GM23338 (cell line): Measurements from ENCODE around the gene RNF152.

Source experiments
- CREB1 ChIP-seq: fragments of 250-450 bp; sonication (Bioruptor Pico); IDR thresholded peaks from 2 replicates; pipeline ENCODE4 v1.5.0; 2020; ENCODE audit warnings: low read depth, mild to moderate bottlenecking, moderate library complexity
- CTCF ChIP-seq, 2 experiments: fragments of 200-600 bp in 1 of 2; sonication (generic) in 1 of 2; conservative IDR thresholded peaks; 2 replicates each; pipeline versions ENCODE4 v1.5.1 to v1.6.1; 2016 to 2017; ENCODE audit warnings: antibody characterized with exemption in 2 of 2, low read depth in 2 of 2, mild to moderate bottlenecking in 2 of 2, moderate library complexity in 1 of 2
- ETS1 ChIP-seq: IDR thresholded peaks from 2 replicates; pipeline ENCODE4 v1.6.1; 2016; ENCODE audit warnings: antibody characterized with exemption
- EZH2 ChIP-seq: fragments of 200-600 bp; sonication (generic); IDR thresholded peaks from one replicate; pipeline ENCODE4 v1.8.0; 2017; ENCODE audit warnings: antibody characterized with exemption, mild to moderate bottlenecking, low read depth; ENCODE audit not compliant: unreplicated experiment
- EZH2phosphoT487 ChIP-seq: fragments of 200-600 bp; sonication (generic); IDR thresholded peaks from one replicate; pipeline ENCODE4 v1.8.1; 2018; ENCODE audit warnings: antibody characterized with exemption; ENCODE audit not compliant: unreplicated experiment
- POLR2AphosphoS5 ChIP-seq: IDR thresholded peaks from 2 replicates; pipeline ENCODE4 v1.6.1; 2016; ENCODE audit warnings: antibody characterized with exemption, low read depth
- REST ChIP-seq: IDR thresholded peaks from one replicate; pipeline ENCODE4 v1.6.1; 2018; ENCODE audit warnings: antibody characterized with exemption; ENCODE audit not compliant: unreplicated experiment
- STAT1 ChIP-seq: IDR thresholded peaks from one replicate; pipeline ENCODE4 v1.6.1; 2016; ENCODE audit warnings: antibody characterized with exemption; ENCODE audit not compliant: unreplicated experiment

GRCh38 chr18:61824733-61825363 lies 68.0 kb downstream of the RNF152 start:
- no peak for TF ChIP-seq EZH2phosphoT487
- TF ChIP-seq REST, result no peak
- TF ChIP-seq STAT1, result no peak
- TF ChIP-seq ETS1, result no peak
- TF ChIP-seq CTCF (conservative IDR thresholded peaks at IDR 0.05; ENCODE audit: low read depth in 2 of 2), result no peak
- TF ChIP-seq POLR2AphosphoS5, result no peak
- TF ChIP-seq CREB1, result no peak
- no peak for TF ChIP-seq EZH2
